HG03571 (cell line): Measurements from ENCODE around the gene SKP1.
"Not testable (repeated sequence)": the region's sequence is repeated elsewhere in the genome, so short reads cannot be mapped to it uniquely, and the experiment has no call there.

Experiments used
- ATAC-seq: cut with Tn5 transposase; IDR thresholded peaks from one replicate; pipeline ENCODE4 v1.9.1; 2021; ENCODE audit not compliant: unreplicated experiment

The SKP1 gene

DNA sequence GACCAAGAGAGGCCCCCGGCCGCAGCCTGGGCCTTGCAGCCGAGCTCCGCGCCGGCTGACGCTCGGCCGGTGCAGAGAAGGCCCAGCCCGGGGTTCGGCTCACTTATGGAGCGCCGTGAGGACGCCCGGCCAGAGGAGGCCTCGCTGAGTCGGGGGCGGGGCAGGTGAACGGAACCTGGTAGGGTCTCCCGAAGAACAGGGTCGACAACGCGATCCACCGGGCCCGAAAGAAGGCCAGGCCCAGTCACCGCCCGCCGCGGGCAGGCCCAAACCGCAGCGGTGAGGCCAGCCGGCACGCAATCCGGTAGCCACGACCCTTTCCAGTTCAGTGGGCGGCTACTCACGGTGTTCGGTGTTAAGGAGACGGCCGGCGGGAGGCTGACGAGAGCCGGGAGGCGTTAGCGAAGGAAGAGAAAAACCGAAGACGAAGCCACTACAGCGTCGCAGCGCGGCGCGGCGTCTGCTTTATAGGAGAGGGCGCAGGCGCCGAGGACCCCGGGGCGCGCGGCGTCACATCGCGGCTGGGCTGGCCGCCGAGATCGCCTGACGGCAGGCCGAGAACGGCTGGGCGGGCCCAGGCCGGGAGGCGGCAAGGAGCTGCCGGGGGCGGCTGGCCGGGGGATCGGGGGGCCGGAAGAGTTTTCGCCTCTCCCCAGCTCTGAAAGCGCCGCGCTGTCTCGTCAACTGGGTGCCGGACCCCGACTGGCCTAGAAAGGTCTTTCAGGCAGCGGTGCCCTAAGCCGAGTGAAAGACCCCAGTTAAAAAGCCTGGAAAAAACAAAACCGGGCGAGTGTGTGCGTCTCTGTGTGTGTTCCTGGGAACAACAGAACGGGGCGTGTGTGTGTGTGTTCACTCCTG lies at the start of gene SKP1:
Gene SKP1 (minus strand): TSS at position 440 of the 858 bp plus-strand sequence. CDS start 2,928 bp downstream, outside the sequence.
- ATAC-seq: peak; percentile 72

DNA sequence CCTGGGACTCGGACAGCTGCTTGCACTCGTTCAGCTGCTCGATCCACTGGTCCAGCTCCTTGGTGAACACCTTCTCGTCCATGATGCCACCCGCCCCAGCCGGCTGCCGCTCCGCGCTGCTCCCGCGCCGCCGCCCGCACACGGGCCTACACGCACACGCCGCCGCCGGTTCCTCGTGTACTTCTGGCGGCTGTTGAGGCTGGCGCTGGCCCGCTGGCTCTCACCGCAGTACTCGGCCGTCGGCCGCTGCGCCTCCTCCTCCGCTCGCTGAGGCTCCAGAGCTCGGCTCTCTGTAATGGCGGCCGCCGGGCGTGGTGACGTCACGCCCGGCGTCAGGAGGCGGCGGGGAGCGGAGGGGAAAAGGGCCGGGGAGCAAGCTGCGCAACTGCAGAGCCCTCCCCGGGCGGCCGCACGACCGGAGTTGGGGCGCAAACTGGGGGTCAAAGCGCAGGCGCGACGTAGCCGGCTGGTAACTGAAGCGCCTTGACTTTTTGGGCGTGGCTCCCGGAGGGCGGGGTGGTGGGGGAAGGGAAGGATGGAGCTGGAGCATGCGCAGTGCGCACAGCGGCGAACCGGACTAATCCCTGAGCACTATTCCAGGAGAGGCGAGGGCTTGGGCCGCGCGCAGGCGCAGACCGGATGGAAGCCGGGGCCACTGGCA lies 49.2 kb upstream of the SKP1 start, which contains the start of gene PPP2CA:
Gene PPP2CA (minus strand): TSS at position 294 of the 661 bp plus-strand sequence. CDS start 212 bp downstream, at position 82.
- ATAC-seq: peak; percentile 82

DNA sequence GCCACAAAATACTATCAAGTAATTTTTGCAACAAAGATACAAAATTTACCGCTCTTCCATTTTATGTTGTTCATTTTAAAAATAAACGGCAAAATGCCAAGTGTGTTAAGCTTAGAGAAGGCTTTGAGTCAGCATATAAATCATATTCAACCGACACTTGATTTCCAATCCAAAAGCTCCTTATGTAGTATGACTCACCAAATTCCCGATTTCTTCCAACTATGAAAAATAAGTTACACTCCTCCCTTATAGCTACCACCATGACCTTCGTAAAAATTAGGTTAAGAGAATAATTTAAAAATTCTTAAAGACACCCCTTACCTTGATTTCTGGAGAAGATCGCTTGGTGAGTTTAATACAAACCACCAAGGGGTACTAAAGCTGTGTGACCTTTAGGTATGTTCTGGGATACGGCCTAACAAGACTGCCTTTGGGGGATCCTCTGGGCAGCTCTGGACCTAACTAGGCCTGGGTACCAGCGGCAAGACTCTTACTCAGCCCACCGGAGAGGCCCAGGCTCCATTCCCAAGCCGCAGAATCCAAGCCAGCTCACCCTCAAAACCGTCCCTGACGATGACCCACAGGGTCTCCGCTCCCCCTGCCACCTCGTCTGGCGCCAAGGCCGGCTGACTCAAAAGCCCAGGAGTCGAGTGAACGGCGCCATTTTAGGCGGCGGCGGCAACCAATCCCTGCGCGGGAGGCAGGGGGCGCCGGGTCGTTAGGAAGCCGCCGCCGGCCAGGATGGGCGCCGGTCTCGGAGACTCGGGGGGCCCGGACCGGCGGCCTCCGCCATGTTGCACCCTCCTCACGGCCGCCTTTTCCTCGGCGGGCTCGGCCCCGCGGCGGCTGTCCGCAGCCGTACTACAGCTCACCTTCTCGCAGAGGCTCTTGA lies 48.4 kb upstream of the SKP1 start:
- peak; percentile 27 for ATAC-seq

DNA sequence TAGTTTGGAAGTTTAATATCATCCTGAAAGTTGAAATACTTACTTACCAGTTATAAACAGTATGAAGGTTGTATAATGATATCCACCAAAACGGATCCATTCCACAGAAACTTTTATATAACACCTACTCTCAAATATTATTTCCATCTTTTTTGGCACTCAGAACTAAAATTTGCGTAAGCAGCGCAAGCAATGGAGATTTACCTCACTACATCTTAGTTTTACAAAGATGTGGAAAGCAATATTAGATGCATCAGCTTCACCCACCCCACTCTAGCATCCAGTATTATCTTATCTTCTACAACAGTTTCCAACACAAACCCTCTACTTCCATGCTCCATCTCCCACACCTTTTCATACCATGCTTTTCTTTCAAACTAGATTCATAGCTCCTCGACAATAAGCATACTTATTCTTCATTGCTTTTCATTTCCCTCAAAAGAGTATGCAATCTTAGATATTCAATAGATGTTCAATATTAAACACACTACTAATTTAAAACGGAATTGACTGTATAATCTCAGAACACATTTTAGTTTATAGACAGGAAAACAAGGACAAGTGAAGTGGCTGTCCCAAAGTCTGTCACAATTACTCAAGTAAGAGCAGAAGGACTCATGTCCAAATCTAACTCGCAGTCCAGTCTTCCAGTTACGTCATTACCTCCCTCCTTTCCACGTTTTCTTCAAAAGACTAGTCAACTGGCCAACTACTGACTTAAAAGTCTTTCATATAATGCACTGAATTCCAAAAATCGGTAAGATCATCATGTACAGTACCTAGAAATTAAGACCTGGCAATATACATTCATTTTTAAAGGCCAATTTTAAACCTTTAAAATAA lies 46.9 kb upstream of the SKP1 start:
- no peak for ATAC-seq

DNA sequence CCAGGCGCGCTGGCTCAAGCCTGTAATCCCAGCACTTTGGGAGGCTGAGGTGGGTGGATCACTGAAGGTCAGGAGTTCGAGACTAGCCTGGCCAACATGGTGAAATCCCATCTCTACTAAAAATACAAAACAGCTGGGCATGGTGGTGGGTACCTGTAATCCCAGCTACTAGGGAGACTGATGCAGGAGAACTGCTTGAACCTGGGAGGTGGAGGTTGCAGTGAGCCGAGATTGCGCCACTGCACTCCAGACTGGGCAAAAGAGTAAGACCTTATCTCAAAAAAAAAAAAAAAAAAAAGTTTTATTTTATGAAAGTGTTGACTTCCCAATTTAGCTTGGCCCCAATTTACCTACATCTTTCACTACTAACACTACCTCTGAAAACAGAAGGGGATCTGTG lies 44.9 kb upstream of the SKP1 start:
- not testable (repeated sequence) for ATAC-seq

DNA sequence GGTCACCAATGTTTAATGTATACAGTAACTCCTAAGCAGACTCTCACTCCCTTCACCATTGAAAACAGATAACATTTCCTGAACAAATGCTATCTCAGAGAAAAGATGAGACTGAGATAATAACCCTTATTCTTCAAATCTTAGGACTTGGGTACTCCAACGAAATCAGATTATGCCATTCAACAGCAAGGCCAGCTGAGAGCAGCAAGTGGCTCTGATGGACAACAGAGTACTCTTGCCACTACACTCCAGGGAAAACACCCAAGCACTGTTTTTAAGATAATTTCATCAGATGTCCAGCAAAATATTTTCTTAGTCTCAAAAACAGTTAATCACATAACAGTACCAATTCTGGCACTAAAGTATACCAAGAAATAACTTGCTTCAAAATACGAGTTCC lies 39.0 kb upstream of the SKP1 start:
- ATAC-seq: no peak

DNA sequence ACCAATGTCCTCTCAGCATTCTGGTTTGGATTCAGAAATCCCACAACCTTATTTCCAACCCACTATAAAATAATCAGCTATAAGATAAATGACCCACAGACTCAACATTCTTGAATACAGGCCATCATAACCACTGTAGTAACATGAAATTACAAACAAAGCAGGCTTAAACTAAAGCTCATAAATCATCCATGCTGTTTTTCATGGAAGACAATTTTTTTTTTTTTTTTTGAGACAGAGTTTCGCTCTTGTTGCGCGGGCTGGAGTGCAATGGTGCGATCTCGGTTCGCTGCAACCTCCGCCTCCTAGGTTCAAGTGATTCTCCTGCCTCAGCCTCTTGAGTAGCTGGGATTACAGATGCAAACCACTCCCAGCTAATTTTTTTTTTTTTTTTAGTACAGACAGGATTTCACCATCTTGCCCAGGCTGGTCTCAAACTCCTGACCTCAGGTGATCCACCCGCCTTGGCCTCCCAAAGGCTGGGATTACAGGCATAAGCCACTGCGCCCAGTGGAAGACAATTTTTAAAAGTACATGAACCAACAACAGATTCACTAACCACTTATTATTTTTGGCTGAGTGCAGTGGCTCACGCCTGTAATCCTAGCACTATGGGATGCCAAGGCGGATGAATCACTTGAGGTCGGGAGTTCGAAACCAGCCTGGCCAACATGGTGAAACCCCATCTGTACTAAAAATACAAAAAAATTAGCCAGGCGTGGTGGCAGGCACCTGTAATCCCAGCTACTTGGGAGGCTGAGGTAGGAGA lies 34.7 kb upstream of the SKP1 start:
- not testable (repeated sequence) for ATAC-seq

DNA sequence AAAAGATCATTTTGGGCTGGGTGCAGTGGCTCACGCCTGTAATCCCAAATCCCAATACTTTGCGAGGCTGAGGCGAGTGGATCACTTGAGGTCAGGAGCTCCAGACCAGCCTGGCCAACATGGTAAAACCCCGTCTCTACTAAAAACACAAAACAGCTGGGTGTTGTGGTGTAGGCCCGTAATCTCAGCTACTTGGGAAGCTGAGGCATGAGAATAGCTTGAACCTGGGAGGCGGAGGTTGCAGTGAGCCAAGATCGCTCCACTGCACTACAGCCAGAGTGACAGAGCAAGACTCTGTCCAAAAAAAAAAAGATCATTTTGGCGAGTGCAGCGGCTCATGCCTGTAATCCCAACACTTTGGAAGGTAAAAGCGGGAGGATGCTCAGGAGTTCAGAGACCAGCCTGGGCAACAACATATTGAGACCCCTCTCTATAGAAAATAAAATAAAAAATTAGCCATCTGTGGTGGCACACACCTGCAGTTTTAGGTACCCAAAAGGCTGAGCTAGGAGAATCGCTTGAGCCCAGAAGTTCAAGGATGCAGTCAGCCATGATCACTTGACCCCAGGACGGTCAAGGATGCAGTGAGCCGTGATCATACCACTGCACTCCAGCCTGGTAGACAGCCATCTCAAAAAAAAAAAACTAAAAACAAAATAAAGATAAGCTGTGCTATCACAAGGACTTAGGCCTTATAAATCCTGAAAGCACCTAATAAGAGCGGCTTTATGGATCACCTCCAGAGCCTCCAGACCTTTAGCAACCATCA lies 32.9 kb upstream of the SKP1 start:
- no peak for ATAC-seq

DNA sequence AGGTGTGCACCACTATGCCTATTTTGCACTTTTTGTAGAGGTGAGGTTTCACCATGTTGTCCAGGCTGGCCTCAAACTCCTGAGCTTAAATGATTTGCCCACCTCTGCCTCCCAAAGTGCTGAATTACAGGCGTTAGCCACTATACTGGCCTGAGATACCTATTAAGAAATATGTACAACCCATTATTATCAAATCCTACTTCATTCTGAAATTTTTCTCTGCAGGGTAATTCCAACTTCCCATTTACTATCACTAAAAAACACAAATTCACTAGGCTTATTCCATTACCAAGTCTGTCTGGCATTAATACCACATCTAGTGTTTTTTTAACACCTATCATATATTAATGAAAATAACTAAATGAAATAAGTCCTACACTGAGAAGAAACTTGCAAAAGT lies 30.9 kb upstream of the SKP1 start:
- ATAC-seq: no peak

DNA sequence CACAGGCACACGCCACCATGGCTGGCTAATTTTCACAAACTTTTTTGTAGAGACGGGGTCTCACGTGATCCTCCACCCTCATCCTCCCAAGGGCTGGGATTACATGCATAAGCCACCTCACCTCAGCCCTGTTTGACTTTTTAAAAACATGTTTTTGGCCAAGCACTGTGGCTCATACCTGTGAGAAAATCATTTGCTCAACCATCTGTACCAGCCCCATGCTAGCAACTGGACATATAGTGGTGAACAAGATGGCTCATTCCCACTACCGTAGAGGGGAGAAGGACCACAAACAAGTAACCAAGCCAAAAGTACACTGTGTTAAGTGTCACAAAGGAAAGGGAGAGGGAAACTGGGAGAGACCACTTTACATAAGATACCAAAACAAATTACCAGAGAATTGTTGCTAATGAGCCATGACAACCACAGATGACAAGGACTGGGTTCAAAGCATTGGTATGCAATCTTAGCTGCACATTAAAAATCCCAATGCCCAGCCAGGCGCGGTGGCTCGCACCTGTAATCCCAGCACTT lies 29.9 kb upstream of the SKP1 start:
- ATAC-seq: no peak

DNA sequence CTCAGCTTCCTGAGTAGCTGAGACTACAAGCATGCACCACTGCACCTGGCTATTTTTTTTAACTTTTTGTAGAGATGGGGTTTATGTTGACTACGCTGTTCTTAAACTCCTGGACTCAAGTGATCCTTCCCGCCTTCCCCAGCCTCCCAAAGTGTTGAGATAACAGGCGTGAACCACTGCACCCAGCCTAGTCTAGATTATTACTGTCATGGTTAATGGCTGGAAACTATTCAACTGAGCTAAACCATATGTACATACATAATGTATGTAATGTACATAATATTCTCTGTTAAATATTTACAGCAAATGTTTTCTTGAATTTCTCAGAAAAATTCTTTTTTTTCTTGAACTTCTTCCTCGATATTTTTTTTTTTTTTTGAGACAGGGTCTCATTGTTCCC lies 27.8 kb upstream of the SKP1 start:
- ATAC-seq: no peak

DNA sequence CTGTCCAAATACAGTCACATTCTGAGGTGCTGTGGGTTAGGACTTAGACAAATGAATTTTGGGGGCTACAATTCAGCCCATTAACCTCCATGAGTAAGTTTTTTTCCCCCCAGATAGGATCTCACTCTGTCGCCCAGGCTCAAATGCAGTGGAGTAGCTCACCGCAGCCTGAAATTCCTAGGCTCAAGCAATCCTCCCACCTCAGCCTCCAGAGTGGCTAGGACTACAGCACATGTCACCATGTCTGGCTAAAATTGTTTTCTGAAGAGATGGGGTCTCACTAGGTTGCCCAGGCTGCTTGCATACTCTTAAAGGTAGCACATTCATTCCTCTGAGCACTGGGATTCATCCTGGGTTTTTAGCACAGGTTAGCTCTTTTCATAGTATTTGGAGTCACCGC lies 26.9 kb upstream of the SKP1 start:
- no peak for ATAC-seq

DNA sequence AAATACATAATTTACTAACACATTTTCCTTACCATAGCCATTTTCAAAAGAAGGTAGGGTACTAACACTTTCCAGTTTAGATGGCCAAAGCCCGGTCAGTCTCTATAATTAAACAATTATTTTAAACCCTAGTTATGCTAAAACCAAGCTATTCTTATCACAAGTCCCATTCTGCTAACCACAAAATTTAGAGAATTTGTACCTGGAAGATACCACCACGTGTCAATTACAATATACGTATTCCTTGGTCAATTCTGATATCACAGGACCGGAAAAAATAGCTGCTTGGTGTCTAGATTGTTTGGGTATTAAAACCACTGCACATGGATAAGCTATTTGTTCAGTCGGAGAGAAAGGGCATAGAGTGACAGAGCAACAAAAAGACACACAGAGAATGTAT lies 18.9 kb upstream of the SKP1 start:
- ATAC-seq: no peak

DNA sequence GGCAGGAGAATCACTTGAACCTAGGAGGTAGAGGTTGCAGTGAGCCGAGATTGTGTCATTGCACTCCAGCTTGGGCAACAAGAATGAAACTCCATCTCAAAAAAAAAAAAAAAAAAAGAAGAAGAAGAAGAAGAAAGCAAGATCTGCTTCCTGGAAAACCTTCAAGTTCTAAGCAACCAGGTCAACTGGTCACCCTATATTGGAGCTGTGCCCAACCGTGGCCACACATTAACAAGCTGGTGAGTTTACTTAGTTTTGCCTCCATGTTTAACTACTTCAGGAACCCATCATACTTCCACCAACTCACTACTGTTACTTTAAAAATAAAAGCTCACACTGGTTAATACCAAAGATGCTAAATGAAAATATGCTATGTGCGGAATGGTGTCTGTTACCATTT lies 12.3 kb upstream of the SKP1 start:
- no peak for ATAC-seq

DNA sequence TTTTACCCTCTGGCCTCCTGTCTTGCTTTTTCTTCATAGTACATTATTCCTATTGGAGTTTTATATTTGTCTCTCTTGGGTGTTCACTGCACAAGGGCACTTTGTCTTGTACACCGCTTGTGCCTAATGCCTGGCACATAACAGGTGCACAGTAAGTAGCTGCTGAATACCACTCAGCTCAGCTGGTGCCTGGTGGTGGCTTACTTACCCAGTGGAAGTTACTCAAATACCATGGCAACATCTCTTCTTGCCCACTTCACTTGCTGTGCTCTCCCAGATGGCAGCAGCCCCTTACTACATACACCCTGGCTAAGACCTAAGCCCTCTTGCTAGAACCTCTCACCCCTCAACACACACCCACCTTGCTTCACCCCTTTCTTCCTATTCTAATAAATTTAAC lies 11.3 kb upstream of the SKP1 start:
- ATAC-seq: no peak

DNA sequence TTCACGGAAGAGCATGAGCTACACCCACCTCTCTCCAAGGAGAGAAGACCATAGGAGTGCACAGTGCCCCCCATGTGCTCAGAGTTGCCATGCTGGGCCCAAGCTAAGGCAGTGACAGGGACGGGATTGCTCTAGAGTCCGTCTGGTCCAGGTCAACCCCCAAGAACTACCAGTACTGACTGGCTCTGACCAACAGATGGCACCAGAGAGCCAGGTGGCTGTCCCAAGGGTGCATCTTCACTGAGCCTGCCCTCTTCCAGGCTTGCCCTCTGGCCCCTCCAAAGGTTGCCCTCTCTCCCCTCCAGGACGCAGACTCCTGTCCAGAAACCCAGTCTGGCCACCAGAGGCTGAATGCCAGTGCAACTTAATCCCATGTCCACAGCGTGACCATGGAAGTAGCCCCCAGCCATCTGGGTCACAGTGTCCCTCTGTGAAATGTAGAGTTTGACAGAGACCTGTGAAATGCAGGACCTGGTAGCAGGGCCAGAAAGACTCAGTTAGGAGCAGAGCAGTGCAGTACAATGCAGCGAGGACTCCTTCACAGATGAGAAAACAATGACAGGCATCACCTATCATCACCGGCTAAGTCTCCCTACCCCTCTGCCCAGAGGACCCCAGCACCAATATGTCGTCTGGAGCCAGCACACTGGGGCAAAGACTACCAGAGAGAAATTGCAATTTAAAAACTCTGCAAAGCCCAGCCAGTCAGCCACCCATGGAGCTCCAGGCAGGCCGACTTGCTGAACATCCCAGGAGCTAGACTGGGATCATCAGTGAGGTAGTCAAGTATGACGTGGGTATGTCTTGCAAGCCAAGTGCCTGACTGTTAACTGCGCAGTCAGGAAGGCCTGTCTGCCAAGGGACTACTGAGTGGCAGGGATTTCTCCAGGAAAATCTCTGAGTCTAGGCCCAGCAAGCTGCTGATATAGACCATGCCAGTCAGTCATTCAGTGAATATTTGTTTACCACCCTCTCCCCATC lies 7.7 kb upstream of the SKP1 start:
- no peak for ATAC-seq

DNA sequence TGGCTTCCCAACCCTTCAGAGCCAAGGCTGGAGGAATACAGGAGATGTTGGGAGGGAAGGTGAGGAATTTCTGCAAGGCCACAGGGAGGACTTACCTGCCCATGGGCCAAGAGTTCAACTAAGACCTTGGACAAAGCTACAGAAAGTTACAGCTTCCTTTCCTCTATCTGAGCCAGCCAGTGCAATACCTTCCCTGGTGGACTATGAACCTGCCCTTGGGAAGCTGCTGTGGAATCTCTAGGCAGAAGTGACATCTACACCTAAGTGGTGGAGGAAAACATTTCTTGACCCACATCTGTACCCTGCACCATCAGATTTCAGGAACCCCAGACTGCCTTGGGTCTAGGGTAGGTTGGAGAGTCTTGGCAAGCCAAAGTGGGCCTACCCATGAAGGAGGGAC lies 6.7 kb upstream of the SKP1 start:
- ATAC-seq: no peak

DNA sequence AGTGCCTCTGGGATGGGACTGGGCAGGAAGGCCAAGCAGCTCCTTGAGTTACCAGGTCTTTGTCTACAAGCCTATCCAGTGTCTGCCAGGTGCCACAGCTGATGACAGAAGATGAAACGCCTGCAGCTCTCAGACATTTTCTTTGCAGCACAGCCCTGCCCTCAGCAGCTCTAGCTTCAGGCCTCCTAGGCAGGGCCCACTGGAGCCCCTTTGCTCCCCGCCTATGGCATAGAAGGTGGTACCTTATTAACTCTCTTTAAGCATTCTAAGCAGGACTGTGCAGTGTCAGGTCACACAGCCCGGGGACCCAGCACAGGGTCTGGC lies 1.3 kb upstream of the SKP1 start:
- no peak for ATAC-seq
